Left ventricle myocardium inferior (tissue), 1 donor: Measurements from ENCODE around the gene CCDC12. TPM values are rescaled to one million over a fixed set of nuclear protein-coding genes. Genes with fewer than 3 reads are reported as not detected.

Source experiments
- DNase-seq: peaks from one replicate; pipeline ENCODE4 v3.0.0-alpha.2; 2020
- H3K27ac ChIP-seq: fragments of 200-600 bp; replicated peaks from 2 replicates; pipeline ENCODE4 v1.8.0; 2021
- H3K27me3 ChIP-seq: fragments of 200-600 bp; 2 replicates; pipeline ENCODE4 v1.8.0; 2021; ENCODE audit warnings: low read depth
- H3K36me3 ChIP-seq: fragments of 200-600 bp; 2 replicates; pipeline ENCODE4 v1.8.0; 2021
- H3K4me1 ChIP-seq: fragments of 200-600 bp; 2 replicates; pipeline ENCODE4 v1.8.0; 2021
- H3K4me3 ChIP-seq: fragments of 200-600 bp; 2 replicates; pipeline ENCODE4 v1.8.0; 2021; ENCODE audit warnings: mild to moderate bottlenecking, moderate library complexity
- H3K9me3 ChIP-seq: fragments of 200-600 bp; replicated peaks from 2 replicates; pipeline ENCODE4 v1.8.0; 2021
- CTCF ChIP-seq: fragments of 200-600 bp; IDR thresholded peaks from 2 replicates; pipeline ENCODE4 v1.8.0; 2021; ENCODE audit warnings: antibody characterized with exemption, mild to moderate bottlenecking, borderline replicate concordance
- intact Hi-C: fragments of 100-400 bp; cut with micrococcal nuclease; formaldehyde crosslinking; loops from one replicate; pipeline ENCODE4 v1.11.0; 2022
- total RNA-seq: library from RNA; stranded (reverse); fragmentation: NEBNext Ultra II Directional; extraction: Animal tissue kit (Norgen Biotek cat#: 25700); gene quantifications from one replicate; pipeline ENCODE4 v1.2.1, GENCODE V29; 2021
- donor health status: DM: no; HTN: yes; CAD: no; lungs with severe emphysema.

Gene CCDC12
- total RNA-seq, 1 donor from 2014 or later: 31.0 TPM

- intact Hi-C loops: no loop called here
- H3K36me3 ChIP-seq: peaks cover 41% of the 10 kb centered on the region
- TF ChIP-seq CTCF: no peak
These were observed 30.5 kb upstream of the CCDC12 start for GRCh38 chr3:47007001-47007400.

GRCh38 chr3:47006145-47006651 lies 29.7 kb upstream of the CCDC12 start:
- Histone ChIP-seq H3K27ac (no peak overlapping the region), H3K9me3 (no peaks in the 10 kb centered on the region), H3K4me3 (no peak overlapping the region), H3K36me3 (peaks cover 49% of the 10 kb centered on the region), H3K27me3 (no peaks in the 10 kb centered on the region), H3K4me1 (peaks cover 17% of the 10 kb centered on the region)
- no peak for DNase-seq
- TF ChIP-seq CTCF: no peak
- intact Hi-C loops: no loop called here

More at GRCh38 chr3:47007001-47007400, 30.5 kb upstream of the CCDC12 start:
- no peaks in the 10 kb centered on the region for H3K27me3 ChIP-seq
- H3K4me3 ChIP-seq: no peak overlapping the region
- DNase-seq: no peak
- no peak overlapping the region for H3K27ac ChIP-seq
- H3K4me1 ChIP-seq: peaks cover 17% of the 10 kb centered on the region
- no peaks in the 10 kb centered on the region for H3K9me3 ChIP-seq

- intact Hi-C loops: no loop called here
- no peaks in the 10 kb centered on the region for H3K9me3 ChIP-seq
- no peaks in the 10 kb centered on the region for H3K27me3 ChIP-seq
- TF ChIP-seq CTCF: no peak
- no peak for DNase-seq
- H3K4me3 ChIP-seq: no peak overlapping the region
- peaks cover 16% of the 10 kb centered on the region for H3K4me1 ChIP-seq
- no peak overlapping the region for H3K27ac ChIP-seq
- H3K36me3 ChIP-seq: peaks cover 56% of the 10 kb centered on the region
These were observed 28.9 kb upstream of the CCDC12 start for GRCh38 chr3:47005212-47006144.

GRCh38 chr3:47004369-47005211 lies 28.0 kb upstream of the CCDC12 start:
- DNase-seq: no peak
- Histone ChIP-seq H3K27ac (no peak overlapping the region), H3K36me3 (peaks cover 65% of the 10 kb centered on the region), H3K4me3 (no peak overlapping the region), H3K27me3 (no peaks in the 10 kb centered on the region), H3K4me1 (peaks cover 7% of the 10 kb centered on the region), H3K9me3 (no peaks in the 10 kb centered on the region)
- intact Hi-C loops: no loop called here
- TF ChIP-seq CTCF: no peak
